ENCODE results near the gene DALRD3.

DALRD3 gene

DNA sequence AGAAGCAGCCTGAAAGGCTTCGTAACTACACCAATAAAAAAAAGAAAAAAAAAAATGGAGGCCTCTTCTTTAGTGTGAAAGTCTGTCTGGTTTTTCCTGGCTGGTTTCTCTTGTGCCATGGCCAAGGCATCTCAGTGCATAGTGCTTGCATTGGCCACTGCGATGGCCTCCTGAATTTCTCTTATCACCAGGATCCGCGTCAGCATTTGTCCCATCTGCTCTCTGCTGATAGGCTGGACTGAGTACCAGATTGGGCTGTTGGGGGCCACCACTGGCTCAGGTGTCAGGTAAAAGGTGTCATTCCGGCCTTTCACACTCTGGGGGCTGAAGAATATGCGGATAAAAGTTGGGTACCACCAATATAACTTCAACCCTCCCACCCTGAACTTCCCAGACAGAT is 11.9 kb upstream of the DALRD3 start:
- Histone ChIP-seq H3K79me1 (ENCODE audit: low read length) (peaks cover 3% of the 10 kb centered on the region), H2BK120ac (ENCODE audit: insufficient read depth, low read length, poor library complexity) (no peak overlapping the region), H3K4me1 (ENCODE audit: control insufficient read depth in 1 of 2, insufficient read depth in 2 of 2, low read length in 2 of 2) (peaks cover 9% of the 10 kb centered on the region in 2 experiments), H3K36me3 (ENCODE audit: control insufficient read depth in 1 of 2, insufficient read depth in 2 of 2, low read length in 2 of 2) (peaks cover 48 to 75% of the 10 kb centered on the region in 2 experiments), H2BK12ac (ENCODE audit: low read length) (no peak overlapping the region), H3K4me2 (ENCODE audit: low read length) (no peak overlapping the region), H4K91ac (ENCODE audit: low read depth, low read length) (no peak overlapping the region), H4K8ac (ENCODE audit: low read depth, low read length) (no peak overlapping the region), H3K4ac (ENCODE audit: low read depth, low read length) (no peak overlapping the region), H3K18ac (ENCODE audit: low read length) (no peak overlapping the region), H3K79me2 (ENCODE audit: control insufficient read depth, insufficient read depth, low read length, poor library complexity) (peaks cover 7% of the 10 kb centered on the region), H2AK5ac (ENCODE audit: low read length) (no peak overlapping the region), H3K9me3 (ENCODE audit: insufficient read depth, low read depth, low read length) (peaks cover 2% of the 10 kb centered on the region), H4K12ac (ENCODE audit: low read depth, low read length) (no peak overlapping the region), H3K14ac (ENCODE audit: low read length) (no peak overlapping the region), H3K4me3 (ENCODE audit: low read depth, low read length) (no peak overlapping the region), H3K27ac (ENCODE audit: low read depth, low read length) (no peak overlapping the region), H2BK5ac (ENCODE audit: low read depth, low read length, poor library complexity) (no peak overlapping the region), H3K27me3 (ENCODE audit: insufficient read depth, low read length) (no peaks in the 10 kb centered on the region), H3K23ac (ENCODE audit: low read length) (no peak overlapping the region), H3K9ac (ENCODE audit: low read length) (no peak overlapping the region), H2AFZ (ENCODE audit: insufficient read depth, low read length, poor library complexity) (no peak overlapping the region)
- WGBS (ENCODE audit: extremely low coverage, insufficient coverage, insufficient read length) = no CpG with 5 or more reads among the region's 6 CpGs
- DNase-seq = no peak

DNA sequence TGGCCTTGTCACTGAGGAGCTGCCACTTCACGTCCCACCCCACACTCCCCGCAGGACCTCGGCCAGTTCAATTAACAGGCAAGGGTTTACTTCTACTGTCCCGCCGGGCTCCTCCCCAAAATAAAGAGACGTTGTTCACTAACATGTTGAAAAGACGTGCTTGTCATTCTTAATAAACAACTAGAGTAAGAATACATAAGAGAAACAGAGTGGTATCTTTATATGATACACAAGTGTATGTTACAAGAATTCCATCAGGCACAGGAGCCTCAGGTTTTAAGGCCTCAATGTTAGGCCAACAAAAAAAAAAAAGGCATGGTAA is 11.1 kb upstream of the DALRD3 start:
- no peak for DNase-seq
- peaks cover 3% of the 10 kb centered on the region for H3K79me1 ChIP-seq (ENCODE audit: low read length)
- H2BK5ac ChIP-seq (ENCODE audit: low read depth, low read length, poor library complexity) = no peak overlapping the region
- H4K91ac ChIP-seq (ENCODE audit: low read depth, low read length) = no peak overlapping the region
- H4K8ac ChIP-seq (ENCODE audit: low read depth, low read length) = no peak overlapping the region
- no peak overlapping the region for H4K12ac ChIP-seq (ENCODE audit: low read depth, low read length)
- peaks cover 54 to 75% of the 10 kb centered on the region in 2 experiments for H3K36me3 ChIP-seq (ENCODE audit: control insufficient read depth in 1 of 2, insufficient read depth in 2 of 2, low read length in 2 of 2)
- WGBS (ENCODE audit: extremely low coverage, insufficient coverage, insufficient read length) = no CpG with 5 or more reads among the region's 7 CpGs
- H2BK120ac ChIP-seq (ENCODE audit: insufficient read depth, low read length, poor library complexity) = no peak overlapping the region
- peak overlapping the region; percentile 47 for H3K4me2 ChIP-seq (ENCODE audit: low read length)
- H3K79me2 ChIP-seq (ENCODE audit: control insufficient read depth, insufficient read depth, low read length, poor library complexity) = peaks cover 7% of the 10 kb centered on the region
- no peak overlapping the region for H3K23ac ChIP-seq (ENCODE audit: low read length)
- H3K4me1 ChIP-seq (ENCODE audit: control insufficient read depth in 1 of 2, insufficient read depth in 2 of 2, low read length in 2 of 2) = peaks cover 9% of the 10 kb centered on the region in 2 experiments
- H3K9me3 ChIP-seq (ENCODE audit: insufficient read depth, low read depth, low read length) = peaks cover 3% of the 10 kb centered on the region
- no peak overlapping the region for H2AFZ ChIP-seq (ENCODE audit: insufficient read depth, low read length, poor library complexity)
- no peak overlapping the region for H2BK12ac ChIP-seq (ENCODE audit: low read length)
- H3K9ac ChIP-seq (ENCODE audit: low read length) = no peak overlapping the region
- no peak overlapping the region for H3K27ac ChIP-seq (ENCODE audit: low read depth, low read length)
- no peak overlapping the region for H3K14ac ChIP-seq (ENCODE audit: low read length)
- H3K18ac ChIP-seq (ENCODE audit: low read length) = no peak overlapping the region
- H3K27me3 ChIP-seq (ENCODE audit: insufficient read depth, low read length) = no peaks in the 10 kb centered on the region
- no peak overlapping the region for H3K4me3 ChIP-seq (ENCODE audit: low read depth, low read length)
- no peak overlapping the region for H2AK5ac ChIP-seq (ENCODE audit: low read length)
- no peak overlapping the region for H3K4ac ChIP-seq (ENCODE audit: low read depth, low read length)

DNA sequence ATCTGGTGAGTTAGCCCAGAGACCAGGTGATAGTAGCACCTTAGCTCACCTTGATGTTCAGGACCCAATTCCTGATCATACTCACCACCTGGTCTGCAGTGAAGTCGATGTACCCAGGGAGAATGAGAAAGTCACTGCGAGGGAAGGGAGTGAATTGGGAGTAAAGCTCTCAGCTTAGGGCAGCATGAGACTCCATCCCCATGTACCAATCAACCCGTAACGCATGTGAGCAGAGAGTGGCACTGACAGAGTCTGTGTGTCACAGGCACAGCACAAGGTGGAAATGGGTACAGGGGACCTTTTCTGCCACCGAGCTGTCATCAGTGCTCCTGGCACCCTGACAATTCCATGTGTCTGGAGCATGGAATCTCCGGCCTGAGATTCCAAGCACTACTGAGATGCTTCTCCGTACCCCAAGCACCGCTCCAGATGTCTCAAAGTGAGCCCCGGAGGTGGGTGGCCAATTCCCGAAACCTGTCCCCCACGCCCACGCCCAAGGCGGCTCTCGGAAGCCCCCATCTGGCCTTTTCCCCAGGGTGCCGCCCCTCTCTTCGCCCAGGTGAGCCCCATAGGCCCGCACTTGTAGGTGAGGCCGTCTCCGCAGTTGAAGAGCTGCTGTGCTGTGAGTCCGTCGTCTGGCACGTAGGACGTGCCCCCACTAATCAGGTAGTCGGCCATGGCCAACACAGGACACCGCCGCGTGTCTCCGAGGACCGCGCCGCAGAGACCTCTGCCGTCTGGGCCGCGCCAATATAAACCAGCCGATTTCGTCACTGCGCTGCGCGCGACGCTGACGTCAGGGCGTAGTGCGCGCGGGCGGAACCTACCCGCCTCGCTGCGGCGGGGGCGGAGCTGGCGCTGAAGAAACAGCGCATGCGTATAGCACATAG is 10.5 kb upstream of the DALRD3 start, which contains the start of gene IMPDH2:
Gene IMPDH2, minus strand, starts transcription at position 726 of the 890 bp plus-strand sequence. Its CDS starts 48 bp downstream, at position 678.
- WGBS (ENCODE audit: extremely low coverage, insufficient coverage, insufficient read length) = no CpG with 5 or more reads among the region's 55 CpGs

DNA sequence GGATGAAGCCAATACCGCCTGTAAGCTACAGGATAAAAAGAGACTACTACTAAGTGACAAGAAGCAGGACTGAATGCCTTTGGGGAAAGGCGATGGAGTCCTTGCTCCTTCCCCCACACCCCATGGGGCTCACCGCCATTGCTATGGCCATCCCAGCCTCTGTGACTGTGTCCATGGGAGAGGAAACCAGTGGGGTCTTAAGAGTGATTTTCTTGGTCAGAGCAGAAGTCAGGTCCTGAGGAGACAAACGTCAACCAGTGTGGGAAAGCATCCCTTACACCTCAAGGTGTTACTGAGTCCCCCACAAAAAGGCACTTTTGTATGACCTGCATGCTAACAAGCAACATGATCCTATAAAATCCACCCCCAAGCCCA is 9.9 kb upstream of the DALRD3 start:
- peaks cover 59 to 76% of the 10 kb centered on the region in 2 experiments for H3K36me3 ChIP-seq (ENCODE audit: control insufficient read depth in 1 of 2, insufficient read depth in 2 of 2, low read length in 2 of 2)
- H2AFZ ChIP-seq (ENCODE audit: insufficient read depth, low read length, poor library complexity) = no peak overlapping the region
- H3K4me3 ChIP-seq (ENCODE audit: low read depth, low read length) = no peak overlapping the region
- H3K9ac ChIP-seq (ENCODE audit: low read length) = peak overlapping the region; percentile 83
- H2BK12ac ChIP-seq (ENCODE audit: low read length) = no peak overlapping the region
- no peak overlapping the region for H2BK120ac ChIP-seq (ENCODE audit: insufficient read depth, low read length, poor library complexity)
- H3K79me2 ChIP-seq (ENCODE audit: control insufficient read depth, insufficient read depth, low read length, poor library complexity) = peaks cover 7% of the 10 kb centered on the region
- H4K91ac ChIP-seq (ENCODE audit: low read depth, low read length) = peak overlapping the region; percentile 76
- peak overlapping the region; percentile 98 for H3K14ac ChIP-seq (ENCODE audit: low read length)
- no peak overlapping the region for H3K23ac ChIP-seq (ENCODE audit: low read length)
- peak overlapping the region; percentile 82 for H3K4me2 ChIP-seq (ENCODE audit: low read length)
- no peak overlapping the region for H3K27ac ChIP-seq (ENCODE audit: low read depth, low read length)
- H3K4ac ChIP-seq (ENCODE audit: low read depth, low read length) = peak overlapping the region; percentile 87
- no peak overlapping the region for H2BK5ac ChIP-seq (ENCODE audit: low read depth, low read length, poor library complexity)
- no peak for DNase-seq
- no peak overlapping the region for H3K18ac ChIP-seq (ENCODE audit: low read length)
- WGBS (ENCODE audit: extremely low coverage, insufficient coverage, insufficient read length) = no CpG with 5 or more reads among the region's 4 CpGs
- H4K12ac ChIP-seq (ENCODE audit: low read depth, low read length) = peak overlapping the region; percentile 93
- peak overlapping the region; percentile 97 for H4K8ac ChIP-seq (ENCODE audit: low read depth, low read length)
- peaks cover 9% of the 10 kb centered on the region in 2 experiments for H3K4me1 ChIP-seq (ENCODE audit: control insufficient read depth in 1 of 2, insufficient read depth in 2 of 2, low read length in 2 of 2)
- H3K9me3 ChIP-seq (ENCODE audit: insufficient read depth, low read depth, low read length) = peaks cover 4% of the 10 kb centered on the region
- H3K79me1 ChIP-seq (ENCODE audit: low read length) = peaks cover 3% of the 10 kb centered on the region
- no peaks in the 10 kb centered on the region for H3K27me3 ChIP-seq (ENCODE audit: insufficient read depth, low read length)
- no peak overlapping the region for H2AK5ac ChIP-seq (ENCODE audit: low read length)

More for the DNA sequence above, 10.5 kb upstream of the DALRD3 start, which contains the start of gene IMPDH2:
- Histone ChIP-seq H3K36me3 (ENCODE audit: control insufficient read depth in 1 of 2, insufficient read depth in 2 of 2, low read length in 2 of 2) (peaks cover 55 to 76% of the 10 kb centered on the region in 2 experiments), H3K4me1 (ENCODE audit: control insufficient read depth in 1 of 2, insufficient read depth in 2 of 2, low read length in 2 of 2) (peaks cover 9% of the 10 kb centered on the region in 2 experiments), H3K4me2 (ENCODE audit: low read length) (peak within 1 kb of the TSS; percentile 82), H4K8ac (ENCODE audit: low read depth, low read length) (peak within 1 kb of the TSS; percentile 97), H2BK120ac (ENCODE audit: insufficient read depth, low read length, poor library complexity) (peak within 1 kb of the TSS; percentile 82), H3K79me1 (ENCODE audit: low read length) (peaks cover 3% of the 10 kb centered on the region), H3K14ac (ENCODE audit: low read length) (peak within 1 kb of the TSS; percentile 98), H3K4ac (ENCODE audit: low read depth, low read length) (peak within 1 kb of the TSS; percentile 87), H3K27ac (ENCODE audit: low read depth, low read length) (peak within 1 kb of the TSS; percentile 16), H4K12ac (ENCODE audit: low read depth, low read length) (peak within 1 kb of the TSS; percentile 93), H3K27me3 (ENCODE audit: insufficient read depth, low read length) (no peaks in the 10 kb centered on the region), H2AFZ (ENCODE audit: insufficient read depth, low read length, poor library complexity) (peak within 1 kb of the TSS; percentile 72), H3K9ac (ENCODE audit: low read length) (peak within 1 kb of the TSS; percentile 83), H2BK12ac (ENCODE audit: low read length) (peak within 1 kb of the TSS; percentile 8), H4K91ac (ENCODE audit: low read depth, low read length) (peak within 1 kb of the TSS; percentile 76), H3K4me3 (ENCODE audit: low read depth, low read length) (peak within 1 kb of the TSS; percentile 71), H3K79me2 (ENCODE audit: control insufficient read depth, insufficient read depth, low read length, poor library complexity) (peaks cover 7% of the 10 kb centered on the region), H3K9me3 (ENCODE audit: insufficient read depth, low read depth, low read length) (peaks cover 4% of the 10 kb centered on the region), H3K18ac (ENCODE audit: low read length) (peak within 1 kb of the TSS; percentile 89), H2BK5ac (ENCODE audit: low read depth, low read length, poor library complexity) (peak within 1 kb of the TSS; percentile 68), H2AK5ac (ENCODE audit: low read length) (peak within 1 kb of the TSS; percentile 91), H3K23ac (ENCODE audit: low read length) (no peak within 1 kb of the TSS)
- DNase-seq = peak; percentile 97 to 99
